GM06990 (cell line): Measurements from ENCODE around the gene SRXN1.

Experiments used
- DNase-seq: peaks from one replicate; pipeline ENCODE4 v3.0.0-alpha.2; 2011; ENCODE audit not compliant: insufficient read length; ENCODE audit errors: extremely low read depth
- H3K27me3 ChIP-seq: replicated peaks from 2 replicates; pipeline ENCODE4 v1.6.0; 2011; ENCODE audit warnings: low read length; ENCODE audit not compliant: control insufficient read depth, insufficient read depth
- H3K36me3 ChIP-seq: 2 replicates; pipeline ENCODE4 v1.5.1; 2011; ENCODE audit warnings: low read length; ENCODE audit not compliant: control insufficient read depth, insufficient read depth
- H3K4me3 ChIP-seq: replicated peaks from 2 replicates; pipeline ENCODE4 v1.5.1; 2011; ENCODE audit warnings: low read depth, mild to moderate bottlenecking, control low read depth, low read length
- TF ChIP-seq, protein P1 (sequence below): IDR thresholded peaks from 2 replicates; pipeline ENCODE4 v1.5.1; 2011; ENCODE audit warnings: low read length, control low read depth, mild to moderate bottlenecking, inconsistent platforms; ENCODE audit not compliant: insufficient read depth, poor library complexity, severe bottlenecking

SRXN1 gene

DNA sequence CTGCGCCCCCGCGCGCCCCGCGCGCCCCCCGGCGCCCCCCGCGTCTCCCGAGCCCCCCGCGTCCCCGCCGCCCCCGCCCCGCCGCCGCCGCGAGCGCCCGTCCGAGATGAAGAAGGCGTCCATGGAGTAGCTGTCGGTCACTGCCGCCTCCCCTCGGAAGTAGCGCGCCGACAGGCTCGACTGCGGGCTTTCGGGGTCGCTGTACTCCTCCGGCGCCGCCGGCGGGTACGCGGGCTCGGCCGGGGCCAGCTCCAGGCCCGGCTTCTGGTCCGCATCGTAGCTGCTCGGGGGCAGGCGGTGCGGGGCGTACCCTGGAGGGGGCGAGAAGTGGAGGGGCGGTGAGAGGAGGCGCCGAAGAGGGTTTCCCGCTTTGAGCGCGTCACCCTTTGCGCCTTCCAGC, 11.2 kb upstream of the SRXN1 start:
- no peak for DNase-seq
- TF ChIP-seq, protein P1, sequence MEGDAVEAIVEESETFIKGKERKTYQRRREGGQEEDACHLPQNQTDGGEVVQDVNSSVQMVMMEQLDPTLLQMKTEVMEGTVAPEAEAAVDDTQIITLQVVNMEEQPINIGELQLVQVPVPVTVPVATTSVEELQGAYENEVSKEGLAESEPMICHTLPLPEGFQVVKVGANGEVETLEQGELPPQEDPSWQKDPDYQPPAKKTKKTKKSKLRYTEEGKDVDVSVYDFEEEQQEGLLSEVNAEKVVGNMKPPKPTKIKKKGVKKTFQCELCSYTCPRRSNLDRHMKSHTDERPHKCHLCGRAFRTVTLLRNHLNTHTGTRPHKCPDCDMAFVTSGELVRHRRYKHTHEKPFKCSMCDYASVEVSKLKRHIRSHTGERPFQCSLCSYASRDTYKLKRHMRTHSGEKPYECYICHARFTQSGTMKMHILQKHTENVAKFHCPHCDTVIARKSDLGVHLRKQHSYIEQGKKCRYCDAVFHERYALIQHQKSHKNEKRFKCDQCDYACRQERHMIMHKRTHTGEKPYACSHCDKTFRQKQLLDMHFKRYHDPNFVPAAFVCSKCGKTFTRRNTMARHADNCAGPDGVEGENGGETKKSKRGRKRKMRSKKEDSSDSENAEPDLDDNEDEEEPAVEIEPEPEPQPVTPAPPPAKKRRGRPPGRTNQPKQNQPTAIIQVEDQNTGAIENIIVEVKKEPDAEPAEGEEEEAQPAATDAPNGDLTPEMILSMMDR, result no peak
- Histone ChIP-seq H3K27me3 (no peaks in the 10 kb centered on the region), H3K4me3 (no peak overlapping the region), H3K36me3 (no peaks in the 10 kb centered on the region)

DNA sequence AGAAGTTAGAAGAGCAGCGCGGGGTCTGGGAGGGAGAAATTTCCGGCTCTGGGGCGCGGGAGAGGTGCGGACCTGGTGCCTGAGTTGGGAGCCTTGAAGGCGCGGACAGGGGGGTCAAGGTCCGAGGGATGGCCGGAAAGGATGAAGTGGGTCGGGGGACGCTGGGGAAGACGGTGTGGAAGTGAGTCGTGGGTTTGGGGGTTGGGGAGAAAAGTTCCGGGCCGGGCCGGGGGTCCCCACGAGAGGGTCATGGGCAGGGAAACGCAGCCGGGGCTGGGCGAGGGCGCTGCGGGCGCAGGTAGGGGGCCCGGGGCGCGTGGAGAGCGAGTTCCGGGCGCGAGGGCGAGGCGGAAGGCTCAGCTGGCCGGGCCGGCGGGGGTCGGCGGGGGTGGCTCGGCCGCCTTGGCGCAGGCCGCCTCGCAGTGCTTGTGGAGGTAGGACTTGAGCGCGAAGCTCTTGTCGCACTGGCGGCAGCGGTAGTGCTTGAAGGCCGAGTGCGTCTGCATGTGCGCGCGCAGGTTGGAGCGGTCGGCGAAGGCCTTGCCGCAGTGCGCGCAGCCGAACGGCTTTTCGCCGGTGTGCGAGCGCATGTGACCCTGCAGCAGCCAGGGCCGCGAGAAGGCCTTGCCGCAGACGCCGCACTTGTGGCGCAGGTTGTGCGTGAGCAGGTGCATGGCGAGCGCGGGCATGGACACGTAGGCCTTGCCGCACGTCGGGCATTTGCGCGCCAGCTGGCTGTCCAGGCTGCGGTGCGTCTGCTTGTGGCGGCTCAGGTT, 10.5 kb upstream of the SRXN1 start:
- no peaks in the 10 kb centered on the region for H3K27me3 ChIP-seq
- no peak overlapping the region for H3K4me3 ChIP-seq
- DNase-seq, result peak; percentile 32
- TF ChIP-seq, protein P1, result no peak
- no peaks in the 10 kb centered on the region for H3K36me3 ChIP-seq

DNA sequence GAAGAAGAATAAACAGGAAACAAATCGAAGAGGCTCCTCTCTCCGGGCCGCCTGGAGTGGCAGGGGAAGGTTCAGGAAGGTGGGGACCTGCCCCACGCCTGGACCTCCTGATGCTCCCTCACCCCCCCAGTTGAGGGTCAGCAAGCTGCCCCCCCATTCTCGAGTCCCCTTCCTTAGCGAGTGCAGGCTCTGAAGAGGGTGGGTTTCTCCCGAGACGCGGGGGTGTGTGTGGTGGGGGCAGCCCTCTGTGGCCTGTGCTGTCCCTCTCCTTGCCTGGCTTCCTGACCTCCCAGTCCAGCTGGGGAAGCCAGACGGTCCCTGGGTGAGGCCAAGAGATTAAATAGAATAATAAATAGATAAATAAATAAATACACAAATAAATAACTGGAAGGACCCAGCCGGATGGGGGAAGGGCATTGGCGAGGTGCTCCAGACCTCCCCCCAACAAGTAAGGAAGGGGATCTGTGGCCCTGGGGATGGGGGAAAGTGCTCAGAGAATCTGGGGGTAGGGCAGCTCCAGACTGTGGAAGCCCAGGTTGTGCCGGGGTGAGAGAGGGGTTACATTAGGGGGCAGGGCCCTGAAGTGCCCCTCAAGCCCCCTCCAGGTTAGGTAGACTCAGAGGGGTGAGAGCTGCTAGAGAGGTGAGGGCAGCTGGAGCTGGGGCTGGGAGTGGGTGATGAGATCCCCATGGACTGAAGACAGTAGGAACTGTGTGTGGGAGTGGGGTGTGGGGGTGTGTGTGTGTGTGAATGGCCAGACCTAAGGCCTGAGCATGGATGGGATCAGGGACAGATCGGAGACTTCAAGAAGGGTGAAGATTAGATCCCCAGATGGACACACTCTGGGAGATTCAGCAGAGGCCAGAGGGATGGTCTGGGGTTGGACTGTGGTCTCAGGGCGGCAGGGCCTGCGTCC, 9.5 kb upstream of the SRXN1 start:
- TF ChIP-seq, protein P1, result no peak
- H3K27me3 ChIP-seq, result no peaks in the 10 kb centered on the region
- H3K4me3 ChIP-seq, result no peak overlapping the region
- no peaks in the 10 kb centered on the region for H3K36me3 ChIP-seq
- no peak for DNase-seq

DNA sequence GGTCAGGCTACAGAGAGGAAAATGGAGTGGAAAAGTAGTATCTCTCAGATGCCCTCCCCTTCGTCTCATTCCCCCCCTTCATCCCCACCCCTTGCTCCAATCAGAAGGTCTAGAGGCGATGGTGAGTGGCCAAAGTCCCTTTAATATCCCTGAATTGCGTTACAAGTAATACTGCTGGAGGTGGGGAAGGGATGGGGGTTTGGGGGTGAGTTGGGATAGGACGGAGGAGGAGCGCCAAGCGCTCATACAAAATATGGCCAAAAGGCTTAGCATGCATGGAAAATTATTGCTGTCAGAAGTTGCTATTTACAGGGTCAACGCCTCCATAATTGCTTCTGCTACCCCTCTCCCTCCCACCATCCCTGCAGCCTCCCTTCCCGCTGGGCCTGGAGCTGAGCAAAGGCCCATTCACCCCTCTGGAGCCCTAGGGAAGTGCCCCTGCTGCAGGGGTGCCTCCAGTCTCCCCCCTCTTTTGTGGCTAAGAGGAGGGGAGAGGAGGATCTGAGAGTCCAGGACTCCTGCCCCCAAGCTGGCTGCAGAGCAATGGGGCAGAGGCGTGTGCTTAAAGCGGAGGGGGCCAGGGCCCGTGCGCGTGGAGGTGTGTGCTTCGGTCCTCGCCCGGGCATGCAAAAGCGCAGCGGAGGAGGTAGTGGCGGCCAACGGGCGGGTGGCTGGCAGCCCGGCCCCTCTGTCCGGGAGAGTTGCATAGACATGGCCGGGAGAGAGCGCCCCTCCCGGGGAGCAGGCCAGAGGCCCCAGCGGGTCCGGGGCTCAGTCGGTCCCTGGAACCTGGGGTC, 8.7 kb upstream of the SRXN1 start:
- DNase-seq, result no peak
- H3K27me3 ChIP-seq, result no peaks in the 10 kb centered on the region
- no peaks in the 10 kb centered on the region for H3K36me3 ChIP-seq
- TF ChIP-seq, protein P1, result no peak
- H3K4me3 ChIP-seq, result no peak overlapping the region

DNA sequence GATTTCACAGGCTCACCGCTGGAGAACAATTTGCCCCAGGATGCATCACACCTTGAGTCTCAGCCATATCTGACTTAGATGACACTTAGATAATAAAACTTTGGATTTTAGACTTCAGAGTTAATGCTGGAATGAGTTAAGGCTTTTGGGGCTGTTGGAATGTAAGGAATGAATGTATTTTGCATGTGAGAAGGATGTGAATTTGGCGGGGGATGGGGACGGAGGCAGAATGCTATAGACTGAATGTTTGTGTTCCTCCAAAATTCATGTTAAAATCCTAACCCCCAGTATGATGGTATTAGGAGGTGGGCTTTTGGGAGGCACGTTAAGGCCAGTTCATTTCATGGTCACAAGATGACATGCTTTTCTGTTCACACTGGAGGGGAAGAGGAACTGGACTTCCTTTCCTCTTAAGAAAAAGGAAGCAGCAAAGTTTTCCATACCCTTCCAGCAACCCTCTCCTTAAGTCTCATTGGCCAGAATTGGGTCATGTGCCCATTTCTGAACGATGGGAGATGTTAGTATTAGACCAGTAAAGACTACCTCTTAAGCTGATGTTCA, 5.8 kb upstream of the SRXN1 start:
- no peak for DNase-seq
- no peaks in the 10 kb centered on the region for H3K36me3 ChIP-seq
- no peak overlapping the region for H3K4me3 ChIP-seq
- H3K27me3 ChIP-seq, result no peaks in the 10 kb centered on the region; the same call in 1 of the 2 replicates
- TF ChIP-seq, protein P1, result no peak
